ENCODE measurements around the gene HLCS. TPM values are rescaled to one million over a fixed set of nuclear protein-coding genes. Genes with fewer than 3 reads are reported as not detected.

The HLCS gene
- total RNA-seq, 1 experiment from 2014 or later, result 12.7 TPM

DNA sequence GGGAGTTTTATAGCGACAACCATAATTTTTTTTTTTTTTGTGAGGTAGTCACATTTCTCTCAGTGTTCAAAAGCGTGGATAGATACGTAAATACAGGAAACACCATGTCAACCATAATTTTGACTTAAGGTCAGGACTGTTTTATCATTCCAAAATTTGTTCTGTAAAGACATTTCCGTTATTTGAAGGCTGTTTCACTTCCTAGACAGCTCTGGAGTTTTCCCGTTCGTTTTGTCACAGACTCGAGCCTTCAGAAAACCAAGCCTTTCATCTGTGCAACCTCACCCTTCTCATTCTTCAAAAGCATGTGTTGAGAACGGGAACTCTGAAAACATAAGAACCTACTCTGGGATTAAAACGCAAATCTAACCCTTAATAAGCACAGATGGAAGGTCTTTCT lies 249.6 kb downstream of the HLCS start:
- Histone ChIP-seq H3K4ac (ENCODE audit: low read depth, low read length) (no peak overlapping the region), H3K4me1 (ENCODE audit: insufficient read depth, low read length) (peaks cover 2% of the 10 kb centered on the region; the same call in 1 of the 2 replicates), H2AFZ (ENCODE audit: low read length) (no peak overlapping the region), H3K27ac (ENCODE audit: insufficient read length, low read depth, low read length) (no peak overlapping the region), H2BK20ac (ENCODE audit: low read depth, low read length, poor library complexity, severe bottlenecking) (no peak overlapping the region), H2BK15ac (ENCODE audit: low read depth, low read length) (no peak overlapping the region), H2BK5ac (ENCODE audit: insufficient read length, low read length) (no peak overlapping the region), H3K18ac (ENCODE audit: insufficient read length, low read depth, low read length) (no peak overlapping the region), H3K9ac (ENCODE audit: extremely low read depth, insufficient read length, low read length) (no peak overlapping the region), H3K23ac (ENCODE audit: insufficient read length, low read depth, low read length) (no peak overlapping the region), H3K56ac (ENCODE audit: insufficient read length, low read depth, low read length) (no peak overlapping the region), H3K14ac (ENCODE audit: insufficient read depth, low read length) (no peak overlapping the region), H2BK120ac (ENCODE audit: low read depth, low read length, poor library complexity, severe bottlenecking) (no peak overlapping the region), H4K20me1 (ENCODE audit: control insufficient read depth, insufficient read depth, insufficient read length) (no peaks in the 10 kb centered on the region), H3K27me3 (ENCODE audit: insufficient read depth, low read length) (no peaks in the 10 kb centered on the region; the same call in 1 of the 2 replicates), H4K8ac (replicated peaks; ENCODE audit: insufficient read length, low read depth, low read length) (no peak overlapping the region), H3K23me2 (ENCODE audit: insufficient read length, low read depth, low read length, poor library complexity, severe bottlenecking) (no peaks in the 10 kb centered on the region), H4K5ac (ENCODE audit: insufficient read length, low read depth, low read length) (no peak overlapping the region), H4K91ac (ENCODE audit: insufficient read length, low read depth, low read length) (no peak overlapping the region), H2BK12ac (ENCODE audit: insufficient read length, low read depth, low read length) (no peak overlapping the region), H2AK5ac (ENCODE audit: insufficient read length, low read length) (no peak overlapping the region), H3T11ph (ENCODE audit: low read length) (no peak overlapping the region), H3K4me2 (ENCODE audit: insufficient read depth, insufficient read length, low read length) (no peak overlapping the region), H3K79me2 (ENCODE audit: insufficient read depth, low read length) (no peaks in the 10 kb centered on the region), H3K9me3 (ENCODE audit: control insufficient read depth, low read depth, low read length) (no peaks in the 10 kb centered on the region), H3K79me1 (ENCODE audit: insufficient read depth, low read depth, low read length, poor library complexity, severe bottlenecking) (no peaks in the 10 kb centered on the region)
- TF ChIP-seq, protein P1, sequence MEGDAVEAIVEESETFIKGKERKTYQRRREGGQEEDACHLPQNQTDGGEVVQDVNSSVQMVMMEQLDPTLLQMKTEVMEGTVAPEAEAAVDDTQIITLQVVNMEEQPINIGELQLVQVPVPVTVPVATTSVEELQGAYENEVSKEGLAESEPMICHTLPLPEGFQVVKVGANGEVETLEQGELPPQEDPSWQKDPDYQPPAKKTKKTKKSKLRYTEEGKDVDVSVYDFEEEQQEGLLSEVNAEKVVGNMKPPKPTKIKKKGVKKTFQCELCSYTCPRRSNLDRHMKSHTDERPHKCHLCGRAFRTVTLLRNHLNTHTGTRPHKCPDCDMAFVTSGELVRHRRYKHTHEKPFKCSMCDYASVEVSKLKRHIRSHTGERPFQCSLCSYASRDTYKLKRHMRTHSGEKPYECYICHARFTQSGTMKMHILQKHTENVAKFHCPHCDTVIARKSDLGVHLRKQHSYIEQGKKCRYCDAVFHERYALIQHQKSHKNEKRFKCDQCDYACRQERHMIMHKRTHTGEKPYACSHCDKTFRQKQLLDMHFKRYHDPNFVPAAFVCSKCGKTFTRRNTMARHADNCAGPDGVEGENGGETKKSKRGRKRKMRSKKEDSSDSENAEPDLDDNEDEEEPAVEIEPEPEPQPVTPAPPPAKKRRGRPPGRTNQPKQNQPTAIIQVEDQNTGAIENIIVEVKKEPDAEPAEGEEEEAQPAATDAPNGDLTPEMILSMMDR (conservative IDR thresholded peaks at IDR 0.05), result no peak
- peaks cover 74% of the 10 kb centered on the region for H3K27me3 Mint-ChIP-seq (ENCODE audit: low read depth)
- no peaks in the 10 kb centered on the region for H3K9me3 Mint-ChIP-seq
- WGBS (ENCODE audit: extremely low coverage, insufficient read length, low lambda C conversion rate), result no CpG with 5 or more reads among the region's 9 CpGs
- no peak for DNase-seq
- peaks cover 12 to 20% of the 10 kb centered on the region in 2 experiments for H3K4me1 Mint-ChIP-seq
- H3K4me3 Mint-ChIP-seq, result no peak overlapping the region
- H3K27ac Mint-ChIP-seq, result no peak overlapping the region
- H3K36me3 Mint-ChIP-seq (ENCODE audit: insufficient read depth in 1 of 3, low read depth in 3 of 3), result no peaks in the 10 kb centered on the region

Measured in H9 (cell line).